Fibroblast of mammary gland (primary cell): ENCODE data around the gene FGF14.
"Not testable (repeated sequence)": the region's sequence is repeated elsewhere in the genome, so short reads cannot be mapped to it uniquely, and the experiment has no call there.

Experiments
- DNase-seq: peaks from one replicate; pipeline ENCODE4 v3.0.0-alpha.2; 2010; ENCODE audit warnings: low read depth
- H3K4me3 ChIP-seq: 2 replicates; pipeline ENCODE4 v1.5.1; 2011; ENCODE audit warnings: low read depth, mild to moderate bottlenecking, low read length, moderate library complexity; ENCODE audit not compliant: control insufficient read depth
- TF ChIP-seq, protein P1 (sequence below): conservative IDR thresholded peaks from 2 replicates; pipeline ENCODE4 v1.5.1; 2011; ENCODE audit warnings: low read depth, low read length, inconsistent platforms; ENCODE audit not compliant: control insufficient read depth, insufficient read depth

Gene FGF14

DNA sequence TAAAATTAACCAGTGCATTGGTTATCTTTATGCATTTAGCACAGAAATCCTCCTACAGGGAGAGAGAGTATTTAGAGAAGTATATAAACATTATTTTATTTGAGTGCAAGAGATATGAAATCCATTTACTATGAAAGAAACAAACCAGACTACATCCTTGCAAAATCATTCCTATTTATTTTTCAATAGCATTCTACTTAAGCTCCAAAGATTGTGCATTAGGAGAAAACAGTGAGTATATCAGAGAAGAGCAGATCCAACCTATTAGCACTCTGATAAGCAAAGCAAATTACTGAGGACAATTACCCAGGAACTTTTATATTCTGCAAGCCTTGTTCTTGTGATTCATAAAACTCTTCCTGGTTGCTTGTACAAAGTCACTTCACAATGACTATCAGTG is 256.1 kb downstream of the FGF14 start:
- no peak overlapping the region for H3K4me3 ChIP-seq
- TF ChIP-seq, protein P1, sequence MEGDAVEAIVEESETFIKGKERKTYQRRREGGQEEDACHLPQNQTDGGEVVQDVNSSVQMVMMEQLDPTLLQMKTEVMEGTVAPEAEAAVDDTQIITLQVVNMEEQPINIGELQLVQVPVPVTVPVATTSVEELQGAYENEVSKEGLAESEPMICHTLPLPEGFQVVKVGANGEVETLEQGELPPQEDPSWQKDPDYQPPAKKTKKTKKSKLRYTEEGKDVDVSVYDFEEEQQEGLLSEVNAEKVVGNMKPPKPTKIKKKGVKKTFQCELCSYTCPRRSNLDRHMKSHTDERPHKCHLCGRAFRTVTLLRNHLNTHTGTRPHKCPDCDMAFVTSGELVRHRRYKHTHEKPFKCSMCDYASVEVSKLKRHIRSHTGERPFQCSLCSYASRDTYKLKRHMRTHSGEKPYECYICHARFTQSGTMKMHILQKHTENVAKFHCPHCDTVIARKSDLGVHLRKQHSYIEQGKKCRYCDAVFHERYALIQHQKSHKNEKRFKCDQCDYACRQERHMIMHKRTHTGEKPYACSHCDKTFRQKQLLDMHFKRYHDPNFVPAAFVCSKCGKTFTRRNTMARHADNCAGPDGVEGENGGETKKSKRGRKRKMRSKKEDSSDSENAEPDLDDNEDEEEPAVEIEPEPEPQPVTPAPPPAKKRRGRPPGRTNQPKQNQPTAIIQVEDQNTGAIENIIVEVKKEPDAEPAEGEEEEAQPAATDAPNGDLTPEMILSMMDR, result no peak
- DNase-seq, result no peak

DNA sequence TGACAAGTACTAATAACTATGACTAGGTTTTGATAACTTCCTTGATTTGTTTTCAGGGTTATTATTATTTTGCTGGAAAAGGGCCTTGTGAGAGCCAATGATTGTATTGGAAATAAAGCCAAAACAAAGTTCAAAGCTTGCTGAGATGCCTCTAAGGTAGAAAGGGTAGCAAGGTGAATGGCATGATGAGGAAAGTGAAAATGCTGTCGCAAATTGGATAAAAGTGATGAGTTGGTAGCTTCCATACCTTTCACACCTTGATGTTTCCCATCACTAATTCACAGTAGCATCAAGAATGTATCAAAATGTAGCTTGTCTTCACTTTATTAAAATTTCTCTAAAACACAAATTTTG is 259.4 kb downstream of the FGF14 start:
- TF ChIP-seq, protein P1, result no peak
- H3K4me3 ChIP-seq, result no peak overlapping the region
- DNase-seq, result no peak

DNA sequence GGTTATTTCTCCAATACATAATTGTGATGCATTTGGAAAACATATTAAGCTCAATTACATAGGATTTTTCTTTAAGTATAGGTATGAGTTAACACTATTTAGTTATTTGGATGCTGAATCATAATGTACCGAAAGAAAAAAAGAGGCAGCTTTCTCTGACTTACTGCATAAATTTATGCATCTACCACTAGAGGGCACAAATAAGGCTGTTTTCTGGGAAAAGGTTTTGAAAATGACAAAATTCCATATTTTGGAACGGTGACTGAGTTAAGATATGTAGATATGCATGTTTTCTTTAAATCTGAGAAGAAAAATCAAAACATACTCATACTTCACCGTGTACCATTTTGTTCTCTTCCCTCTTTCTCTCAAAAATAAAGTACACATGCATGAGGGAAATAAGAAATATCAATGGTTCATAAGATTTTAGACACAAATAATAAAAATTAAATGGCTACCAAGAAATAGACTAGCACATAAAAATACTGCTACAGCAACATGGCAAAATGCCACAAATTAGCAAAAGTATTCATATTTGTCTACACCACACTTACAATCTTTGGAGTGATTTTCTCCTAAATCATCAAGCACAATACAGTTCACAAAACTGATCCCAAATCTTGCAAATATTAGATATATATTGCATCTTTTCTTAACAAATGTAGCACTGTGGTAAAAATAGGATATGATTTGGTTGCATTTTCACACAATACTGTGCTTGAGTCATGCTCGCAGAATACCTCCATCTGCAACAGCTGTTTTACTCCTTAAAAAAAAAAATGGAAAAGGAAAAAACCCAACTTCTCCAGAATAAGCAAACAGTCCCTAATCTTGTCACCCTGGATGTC is 260.0 kb downstream of the FGF14 start:
- TF ChIP-seq, protein P1, result peak; percentile 79
- DNase-seq, result peak; percentile 59
- H3K4me3 ChIP-seq, result no peak overlapping the region

DNA sequence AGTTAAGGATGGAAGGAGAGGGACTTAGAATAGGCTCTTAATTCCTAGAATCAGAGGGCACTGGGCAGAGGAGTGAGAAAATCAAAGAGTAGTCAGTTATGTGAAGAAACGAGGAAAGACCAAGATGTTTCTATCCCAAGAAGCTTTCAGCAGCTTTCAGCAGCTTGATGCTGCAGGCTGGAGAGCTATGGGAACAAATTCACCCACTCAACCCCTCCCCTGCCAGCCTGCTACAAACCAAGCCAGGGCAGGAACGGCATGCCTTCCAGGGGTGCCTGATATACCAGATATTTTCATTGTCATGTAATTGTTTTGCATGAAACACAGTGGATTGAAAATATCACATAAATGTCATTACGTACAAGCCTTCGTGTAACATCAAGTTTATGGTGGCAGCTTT is 262.2 kb downstream of the FGF14 start:
- no peak overlapping the region for H3K4me3 ChIP-seq
- TF ChIP-seq, protein P1, result no peak
- DNase-seq, result no peak

DNA sequence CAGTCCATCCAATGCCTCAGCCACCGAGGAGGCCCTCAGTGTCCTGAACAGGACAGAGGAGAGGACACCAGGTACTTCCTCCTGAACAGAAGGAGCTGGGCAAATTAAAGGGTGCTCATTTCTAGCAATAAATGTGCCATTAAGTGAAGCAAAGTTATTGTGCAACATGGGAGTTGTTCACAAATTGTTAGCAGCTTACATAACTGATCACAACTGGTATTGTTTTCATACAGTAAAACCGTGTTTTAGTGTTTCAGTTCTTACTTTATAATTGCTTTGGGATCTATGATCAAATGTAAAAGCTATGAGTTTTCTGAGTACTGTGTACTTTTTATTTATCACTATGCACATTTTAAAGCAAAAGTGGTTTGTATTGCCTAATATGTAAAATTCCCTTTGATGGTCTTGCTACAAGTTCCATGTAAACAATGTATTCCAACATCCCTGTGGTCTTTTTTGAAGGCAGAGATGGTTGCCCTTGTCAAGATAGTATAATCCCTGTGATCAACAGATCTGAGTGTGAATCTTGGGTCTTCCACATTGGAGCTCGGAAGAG is 263.1 kb downstream of the FGF14 start:
- peak; percentile 7 for DNase-seq
- TF ChIP-seq, protein P1, result no peak
- H3K4me3 ChIP-seq, result no peak overlapping the region

DNA sequence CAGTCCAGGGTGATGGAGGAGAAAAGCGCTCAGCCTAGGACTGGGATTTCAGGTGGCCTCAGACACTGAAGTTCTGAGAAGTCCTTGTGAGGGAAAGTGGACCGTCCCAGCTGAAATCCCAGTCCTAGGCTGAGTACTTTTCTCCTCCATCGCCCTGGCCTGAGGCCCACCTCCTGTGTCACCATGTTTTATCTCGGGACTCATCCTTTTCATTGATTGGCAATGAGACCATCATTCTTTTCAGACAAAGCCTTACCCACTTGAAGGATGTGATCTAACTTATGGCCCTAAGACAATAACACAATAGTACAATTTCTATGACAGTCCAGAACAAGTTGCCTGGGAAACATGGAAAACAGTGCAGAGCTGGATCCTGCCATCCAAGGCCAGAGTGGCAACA is 263.9 kb downstream of the FGF14 start:
- not testable (repeated sequence) for DNase-seq, H3K4me3 ChIP-seq

DNA sequence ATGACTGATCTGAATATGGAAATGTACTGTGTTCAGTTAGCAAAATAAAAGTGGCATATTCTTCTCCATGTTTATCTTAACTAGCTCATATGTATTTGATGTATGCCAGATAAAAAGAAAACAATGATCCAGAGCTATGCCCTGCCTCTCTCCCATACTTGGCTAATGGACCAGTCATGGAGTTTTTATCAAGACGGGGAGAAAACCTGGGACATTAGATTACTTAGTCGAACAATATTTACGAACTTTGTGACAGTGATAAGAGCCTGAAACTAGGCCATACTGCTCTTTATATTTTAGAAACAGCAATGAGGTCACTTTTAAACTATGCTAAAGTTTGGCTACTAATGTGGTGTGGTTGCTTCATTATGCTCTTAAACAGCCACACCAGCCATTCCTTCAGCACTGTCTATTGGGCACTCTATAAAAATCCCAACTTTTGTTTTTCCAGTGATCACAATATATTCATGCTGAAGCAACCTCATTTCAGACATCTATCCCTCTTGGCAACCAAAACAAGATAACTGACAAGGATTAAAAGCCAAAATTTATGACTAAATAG is 265.0 kb downstream of the FGF14 start:
- TF ChIP-seq, protein P1, result no peak
- H3K4me3 ChIP-seq, result no peak overlapping the region
- peak; percentile 6 for DNase-seq
